Hepatocyte (in vitro differentiated cells): ENCODE data around the gene IRX4.

ENCODE experiments used
- CTCF ChIP-seq: fragments of 200-600 bp; sonication (generic); IDR thresholded peaks from 2 replicates; pipeline ENCODE4 v1.5.1; 2016; ENCODE audit warnings: antibody characterized with exemption, mild to moderate bottlenecking; ENCODE audit not compliant: poor library complexity
- EZH2 ChIP-seq: fragments of 200-600 bp; sonication (generic); IDR thresholded peaks from 2 replicates; pipeline ENCODE4 v1.6.1; 2016; ENCODE audit warnings: antibody characterized with exemption, mild to moderate bottlenecking, borderline replicate concordance
- EZH2phosphoT487 ChIP-seq: fragments of 200-600 bp; sonication (generic); IDR thresholded peaks from one replicate; pipeline ENCODE4 v1.6.1; 2018; ENCODE audit warnings: antibody characterized with exemption, mild to moderate bottlenecking, low read depth, moderate library complexity; ENCODE audit not compliant: unreplicated experiment, severe bottlenecking

- TF ChIP-seq CTCF (no peak), EZH2 (no peak), EZH2phosphoT487 (no peak)
Measured at GRCh38 chr5:1917830-1918487, 35.2 kb upstream of the IRX4 start.
